ENCODE data around the gene TRIM51. TPM values are rescaled to one million over a fixed set of nuclear protein-coding genes. Genes with fewer than 3 reads are reported as not detected.

The TRIM51 gene
- total RNA-seq, 1 experiment from 2014 or later = 23.9 TPM

Small RNA genes within 50 kb of the gene (small RNA-seq; reads per million reads assigned to genes)
- 0 reads per million in 2 experiments for gene AC036111.3

Other genes with a start within 250 kb of the TRIM51 start
- gene OR4P4, start 248.2 kb upstream of the TRIM51 start, total RNA-seq (2014; rRNA removed; shearing (Covaris generic)) = not detected in 2 replicates
- gene OR4S2, start 235.0 kb upstream of the TRIM51 start, total RNA-seq (2014; rRNA removed; shearing (Covaris generic)) = not detected in 2 replicates
- gene OR4C6, start 221.1 kb upstream of the TRIM51 start, total RNA-seq (2014; rRNA removed; shearing (Covaris generic)) = not detected in 2 replicates
- not detected in 2 replicates for gene OR5D13, start 109.9 kb upstream of the TRIM51 start, total RNA-seq (2014; rRNA removed; shearing (Covaris generic))
- 0.37 TPM in 1 of 2 replicates, not detected in the other for gene OR5D14, start 87.7 kb upstream of the TRIM51 start, total RNA-seq (2014; rRNA removed; shearing (Covaris generic))
- not detected in 2 replicates for gene OR5L1, start 71.9 kb upstream of the TRIM51 start, total RNA-seq (2014; rRNA removed; shearing (Covaris generic))
- not detected in 2 replicates for gene OR5D18, start 63.7 kb upstream of the TRIM51 start, total RNA-seq (2014; rRNA removed; shearing (Covaris generic))
- gene OR5L2, start 56.1 kb upstream of the TRIM51 start, total RNA-seq (2014; rRNA removed; shearing (Covaris generic)) = not detected in 2 replicates
- gene OR5D16, start 44.5 kb upstream of the TRIM51 start, total RNA-seq (2014; rRNA removed; shearing (Covaris generic)) = not detected in 2 replicates
- not detected in 2 replicates for gene OR5W2, start 31.3 kb downstream of the TRIM51 start, total RNA-seq (2014; rRNA removed; shearing (Covaris generic))
- not detected in 2 replicates for gene OR5I1, start 53.1 kb downstream of the TRIM51 start, total RNA-seq (2014; rRNA removed; shearing (Covaris generic))
- not detected in 2 replicates for gene OR10AG1, start 86.6 kb downstream of the TRIM51 start, total RNA-seq (2014; rRNA removed; shearing (Covaris generic))
- gene OR5F1, start 111.3 kb downstream of the TRIM51 start, total RNA-seq (2014; rRNA removed; shearing (Covaris generic)) = not detected in 2 replicates
- gene OR5AS1, start 144.4 kb downstream of the TRIM51 start, total RNA-seq (2014; rRNA removed; shearing (Covaris generic)) = not detected in 2 replicates
- gene OR8I2, start 210.0 kb downstream of the TRIM51 start, total RNA-seq (2014; rRNA removed; shearing (Covaris generic)) = not detected in 2 replicates
- not detected in 2 replicates for gene OR8H2, start 220.4 kb downstream of the TRIM51 start, total RNA-seq (2014; rRNA removed; shearing (Covaris generic))
- not detected in 2 replicates for gene OR8H3, start 239.1 kb downstream of the TRIM51 start, total RNA-seq (2014; rRNA removed; shearing (Covaris generic))